ENCODE measurements around the gene MRPS17.

MRPS17 gene

DNA sequence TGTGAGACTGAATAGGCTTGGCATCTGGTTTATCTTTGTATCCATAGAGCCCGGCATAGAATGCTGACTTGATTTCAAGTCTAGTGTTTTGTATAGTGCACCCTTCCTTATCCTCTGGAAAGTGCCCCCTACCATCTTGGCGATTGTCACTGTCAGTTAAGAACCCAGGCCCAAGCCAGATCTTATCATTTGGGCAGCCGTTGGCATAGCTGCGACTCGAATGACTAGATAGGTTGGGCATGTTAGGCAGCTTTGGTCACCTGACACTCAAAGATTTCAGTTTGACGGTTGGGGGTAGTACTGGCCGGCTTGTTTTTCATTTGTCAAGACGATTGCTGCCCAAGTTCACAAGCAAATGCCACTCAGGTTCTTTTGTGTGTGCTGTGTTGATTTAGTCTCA lies 19.3 kb downstream of the MRPS17 start:
- DNase-seq (ENCODE audit: low read depth), result no peak

DNA sequence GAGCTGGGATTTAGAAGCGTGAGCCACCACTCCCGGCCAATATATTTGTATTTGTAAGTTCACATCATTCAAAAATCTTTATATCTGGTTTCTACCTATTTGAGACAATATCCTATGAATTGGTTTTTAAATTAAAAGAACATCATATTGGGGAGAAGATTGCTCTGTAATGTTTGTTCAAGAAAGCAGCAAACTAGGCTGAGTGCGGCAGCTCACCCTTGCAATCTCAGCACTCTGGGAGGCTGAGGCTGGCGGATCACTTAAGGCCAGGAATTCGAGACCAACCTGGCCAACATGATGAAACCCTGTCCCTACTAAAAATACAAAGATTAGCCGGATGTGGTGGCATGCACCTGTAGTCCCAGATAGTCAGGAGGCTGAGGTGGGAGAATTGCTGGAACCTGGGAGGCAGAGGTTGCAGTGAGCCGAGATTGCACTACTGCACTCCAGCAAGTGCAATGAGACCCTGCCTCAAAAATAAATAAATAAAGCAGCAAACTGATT lies 22.1 kb downstream of the MRPS17 start:
- DNase-seq (ENCODE audit: low read depth), result no peak

DNA sequence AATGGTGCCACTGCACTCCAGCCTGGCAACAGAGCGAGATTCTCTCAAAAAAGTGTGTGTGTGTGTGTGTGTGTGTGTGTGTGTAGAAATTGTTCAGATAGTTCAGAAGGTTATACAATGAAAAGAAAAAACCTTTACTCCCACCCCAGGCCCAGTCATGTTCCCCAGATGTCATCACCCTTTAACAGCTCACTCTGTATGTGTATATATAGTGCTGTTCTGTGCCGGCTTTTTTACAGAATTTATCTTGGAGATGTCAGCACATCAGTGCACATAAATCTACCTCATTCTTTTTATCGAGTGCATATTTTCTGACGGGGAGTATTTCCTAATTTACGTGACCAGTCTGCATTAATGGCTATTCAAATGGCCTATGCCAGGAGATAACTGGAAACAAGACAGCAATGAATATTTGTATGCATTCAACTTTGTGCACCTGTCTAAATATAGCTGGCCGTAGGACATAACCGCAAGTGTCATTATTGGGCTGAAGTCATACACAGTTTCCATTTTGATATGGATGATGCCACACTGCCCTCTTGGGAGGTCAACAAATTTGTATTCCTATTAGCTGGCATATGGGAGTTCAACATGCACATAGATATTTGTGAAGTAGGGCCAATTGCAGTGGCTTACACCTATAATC lies 24.4 kb downstream of the MRPS17 start:
- DNase-seq (ENCODE audit: low read depth), result no peak

DNA sequence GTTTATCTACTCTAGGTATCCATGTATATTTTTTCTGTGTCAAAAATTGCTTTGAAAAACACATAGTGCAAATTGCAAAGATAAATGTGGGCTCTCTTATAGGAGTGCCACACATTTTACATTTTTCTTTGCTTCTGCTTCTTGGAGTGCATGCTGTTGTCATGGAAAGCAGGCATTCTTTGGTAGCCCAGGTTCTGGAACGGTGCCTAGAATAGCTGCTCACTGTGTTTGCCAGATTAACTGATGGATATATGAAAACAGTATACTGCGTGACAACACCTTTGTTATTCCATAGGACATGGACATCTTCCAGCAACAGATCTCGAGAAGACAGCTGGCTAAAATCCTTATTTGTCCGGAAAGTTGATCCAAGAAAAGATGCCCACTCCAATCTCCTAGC lies 26.2 kb downstream of the MRPS17 start:
- DNase-seq (ENCODE audit: low read depth), result no peak

DNA sequence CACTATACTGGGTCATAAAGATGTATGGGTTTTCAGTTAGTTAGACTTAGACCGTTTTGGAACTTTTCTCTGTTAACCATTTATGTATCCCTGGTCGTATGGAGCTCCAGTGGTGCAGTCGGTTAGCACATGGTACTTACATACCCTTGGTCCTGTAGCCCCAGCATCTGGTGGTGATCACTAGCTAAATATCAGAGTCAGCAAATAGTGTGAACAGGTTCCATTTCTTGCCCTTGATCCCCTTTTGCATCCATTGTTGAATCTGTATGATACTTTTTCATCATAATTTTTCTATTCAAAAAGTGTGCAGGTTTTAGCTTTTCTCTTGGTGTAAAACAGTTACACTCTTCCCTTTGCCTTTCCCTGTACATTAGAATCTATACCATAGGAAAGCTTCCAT lies 28.6 kb downstream of the MRPS17 start:
- no peak for DNase-seq (ENCODE audit: low read depth)

DNA sequence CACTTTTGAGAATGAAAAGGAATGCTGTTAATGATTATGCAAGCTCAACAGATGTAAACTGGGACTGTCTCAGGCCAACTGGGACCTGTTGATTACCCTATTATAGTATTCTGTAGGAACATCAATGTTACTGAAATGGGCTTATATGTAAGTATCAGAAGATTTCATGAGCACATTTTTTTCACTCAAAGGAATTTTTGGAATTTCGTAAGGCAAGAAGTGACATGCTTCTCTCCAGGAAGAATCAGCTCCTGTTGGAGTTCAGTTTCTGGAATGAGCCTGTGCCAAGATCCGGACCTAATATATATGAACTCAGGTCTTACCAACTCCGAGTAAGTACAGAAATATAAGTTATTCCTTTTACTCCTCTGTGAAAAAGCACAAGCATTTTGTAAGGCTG lies 31.9 kb downstream of the MRPS17 start:
- no peak for DNase-seq (ENCODE audit: low read depth)

DNA sequence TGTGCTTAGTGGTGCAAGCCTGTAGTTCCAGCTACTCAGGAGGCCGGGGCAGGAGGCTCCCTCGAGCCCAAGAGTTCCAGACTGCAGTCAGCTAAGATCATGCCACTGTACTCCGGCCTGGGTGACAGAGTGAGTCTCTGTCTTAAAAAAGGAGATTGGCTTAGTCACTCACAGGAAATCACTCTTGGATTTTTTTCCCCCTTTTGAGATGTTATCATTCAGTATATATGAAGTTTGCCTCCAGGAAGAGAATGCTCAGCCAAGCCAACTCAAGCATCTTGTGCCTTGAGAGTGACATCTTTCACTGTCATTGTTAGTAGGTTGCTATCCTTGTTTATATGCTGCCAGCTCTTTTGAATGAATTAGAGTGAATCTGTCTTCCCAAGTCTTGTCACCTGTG lies 40.7 kb downstream of the MRPS17 start:
- no peak for DNase-seq (ENCODE audit: low read depth)

DNA sequence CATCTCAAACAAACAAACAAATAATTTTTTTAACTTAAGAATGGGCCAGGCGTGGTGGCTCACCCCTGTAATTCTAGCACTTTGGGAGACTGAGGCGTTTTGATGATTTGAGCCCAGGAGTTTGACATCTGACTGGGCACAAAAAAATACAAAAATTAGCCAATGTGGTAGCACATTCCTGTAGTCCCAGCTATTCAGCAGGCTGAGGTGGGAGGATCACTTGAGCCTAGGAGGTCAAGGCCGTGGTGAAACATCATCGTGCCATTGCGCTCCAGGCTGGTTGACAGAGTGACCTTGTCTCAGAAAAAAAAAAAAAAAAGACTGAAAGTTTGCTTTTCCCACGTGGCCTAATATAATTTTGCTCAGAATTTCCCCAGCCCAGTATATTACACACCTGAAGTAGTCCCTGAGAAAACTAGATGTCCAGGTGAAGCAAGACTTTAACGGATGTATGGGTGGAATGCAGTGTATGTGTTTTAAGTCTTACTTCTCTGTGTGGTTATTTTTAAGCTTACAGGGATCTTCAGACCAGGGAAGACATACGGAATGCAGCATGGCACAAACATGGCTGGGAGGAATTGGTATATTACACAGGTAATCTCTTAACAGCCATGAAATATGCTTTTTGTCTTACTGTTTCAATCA lies 45.3 kb downstream of the MRPS17 start:
- no peak for DNase-seq (ENCODE audit: low read depth)

DNA sequence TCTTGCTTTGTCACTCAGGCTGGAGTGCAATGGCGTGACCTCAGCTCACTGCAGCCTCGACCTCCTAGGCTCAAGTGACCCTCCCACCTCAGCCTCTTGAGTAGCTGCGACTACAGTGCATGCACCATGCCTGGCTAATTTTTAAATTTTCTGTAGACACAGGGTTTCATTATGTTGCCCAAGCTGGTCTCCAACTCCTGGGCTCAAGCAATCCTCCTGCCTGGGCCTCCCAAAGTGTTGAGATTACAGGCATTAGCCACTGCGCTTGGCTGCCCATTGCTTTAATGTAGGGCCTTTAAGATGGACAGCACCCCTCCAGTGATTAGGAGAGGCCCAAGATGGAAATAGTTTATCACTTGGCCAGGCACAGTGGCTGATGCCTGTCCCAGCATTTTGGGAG lies 52.1 kb downstream of the MRPS17 start:
- no peak for DNase-seq (ENCODE audit: low read depth)
